ENCODE measurements around the gene MFSD1. TPM values are rescaled to one million over a fixed set of nuclear protein-coding genes. Genes with fewer than 3 reads are reported as not detected.

Gene MFSD1
- polyA plus RNA-seq, 1 experiment, result 89.9 TPM

DNA sequence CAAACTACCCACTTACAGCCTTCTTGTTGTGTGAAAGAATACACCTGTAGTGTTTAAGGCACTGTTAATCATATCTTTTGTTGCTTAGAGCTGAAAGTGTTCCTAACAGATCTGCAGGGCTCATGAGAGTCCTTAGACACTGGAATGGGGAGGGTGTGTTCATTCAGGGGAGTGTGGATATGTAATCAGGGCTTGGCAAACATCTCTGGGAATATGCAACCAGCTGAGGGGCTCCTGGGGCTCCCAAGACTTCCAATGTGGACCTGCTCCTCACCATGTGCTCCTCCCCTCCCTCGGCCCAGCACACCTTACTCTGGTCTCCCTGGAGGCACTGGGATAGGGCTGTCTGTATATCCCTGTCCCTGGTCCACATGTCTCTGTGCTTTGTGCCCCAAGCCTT, 30.3 kb upstream of the MFSD1 start:
- DNase-seq (ENCODE audit: low read depth, low spot score), result no peak
- no peaks in the 10 kb centered on the region for H3K27me3 ChIP-seq (ENCODE audit: control insufficient read depth, insufficient read depth, low read length)
- no peaks in the 10 kb centered on the region; the same call in 1 of the 2 replicates for H3K9me3 ChIP-seq (ENCODE audit: control insufficient read depth, insufficient read depth, low read length)
- ChIA-PET POLR2A (no interaction called here), CTCF (interaction anchor here (1.0 to 1.5 kb wide), 3 partner anchors 18 to 112 kb away, joined by 6 to 9 read pairs (median 7); no protein-coding TSS in a partner anchor)
- no peak overlapping the region for H3K4me3 ChIP-seq (ENCODE audit: low read depth, low read length)
- TF ChIP-seq, protein P1, sequence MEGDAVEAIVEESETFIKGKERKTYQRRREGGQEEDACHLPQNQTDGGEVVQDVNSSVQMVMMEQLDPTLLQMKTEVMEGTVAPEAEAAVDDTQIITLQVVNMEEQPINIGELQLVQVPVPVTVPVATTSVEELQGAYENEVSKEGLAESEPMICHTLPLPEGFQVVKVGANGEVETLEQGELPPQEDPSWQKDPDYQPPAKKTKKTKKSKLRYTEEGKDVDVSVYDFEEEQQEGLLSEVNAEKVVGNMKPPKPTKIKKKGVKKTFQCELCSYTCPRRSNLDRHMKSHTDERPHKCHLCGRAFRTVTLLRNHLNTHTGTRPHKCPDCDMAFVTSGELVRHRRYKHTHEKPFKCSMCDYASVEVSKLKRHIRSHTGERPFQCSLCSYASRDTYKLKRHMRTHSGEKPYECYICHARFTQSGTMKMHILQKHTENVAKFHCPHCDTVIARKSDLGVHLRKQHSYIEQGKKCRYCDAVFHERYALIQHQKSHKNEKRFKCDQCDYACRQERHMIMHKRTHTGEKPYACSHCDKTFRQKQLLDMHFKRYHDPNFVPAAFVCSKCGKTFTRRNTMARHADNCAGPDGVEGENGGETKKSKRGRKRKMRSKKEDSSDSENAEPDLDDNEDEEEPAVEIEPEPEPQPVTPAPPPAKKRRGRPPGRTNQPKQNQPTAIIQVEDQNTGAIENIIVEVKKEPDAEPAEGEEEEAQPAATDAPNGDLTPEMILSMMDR (IDR thresholded peaks at IDR 0.05; ENCODE audit: low read depth, low read length), result no peak
- H3K27ac ChIP-seq (ENCODE audit: low read depth, low read length), result no peak overlapping the region

DNA sequence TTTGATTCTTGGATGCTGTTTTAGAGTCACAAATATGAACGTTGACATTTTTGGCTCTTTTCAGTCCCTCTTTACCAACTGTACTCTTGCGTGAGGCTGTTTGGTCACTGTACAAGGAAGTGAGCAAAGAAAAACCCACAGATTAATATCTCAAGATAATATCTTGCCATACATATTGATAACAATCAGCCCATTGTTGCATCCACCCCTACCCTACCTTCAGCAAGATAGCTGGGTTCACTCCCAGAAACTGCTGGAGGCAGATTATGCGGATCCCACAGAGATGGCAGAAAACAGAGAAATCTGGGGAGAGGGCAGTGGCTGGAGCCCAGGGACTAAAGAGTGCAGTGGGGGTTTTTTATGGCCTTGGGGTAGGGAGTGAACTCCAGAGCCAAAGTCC, 29.9 kb upstream of the MFSD1 start:
- CTCF ChIA-PET, result interaction anchor here (1.0 to 1.5 kb wide), 3 partner anchors 17 to 112 kb away, joined by 6 to 9 read pairs (median 7); no protein-coding TSS in a partner anchor
- no peak overlapping the region for H3K27ac ChIP-seq (ENCODE audit: low read depth, low read length)
- POLR2A ChIA-PET, result no interaction called here
- TF ChIP-seq, protein P1 (IDR thresholded peaks at IDR 0.05; ENCODE audit: low read depth, low read length), result no peak
- H3K4me3 ChIP-seq (ENCODE audit: low read depth, low read length), result no peak overlapping the region
- no peaks in the 10 kb centered on the region for H3K27me3 ChIP-seq (ENCODE audit: control insufficient read depth, insufficient read depth, low read length)
- no peaks in the 10 kb centered on the region; the same call in 1 of the 2 replicates for H3K9me3 ChIP-seq (ENCODE audit: control insufficient read depth, insufficient read depth, low read length)
- no peak for DNase-seq (ENCODE audit: low read depth, low spot score)

DNA sequence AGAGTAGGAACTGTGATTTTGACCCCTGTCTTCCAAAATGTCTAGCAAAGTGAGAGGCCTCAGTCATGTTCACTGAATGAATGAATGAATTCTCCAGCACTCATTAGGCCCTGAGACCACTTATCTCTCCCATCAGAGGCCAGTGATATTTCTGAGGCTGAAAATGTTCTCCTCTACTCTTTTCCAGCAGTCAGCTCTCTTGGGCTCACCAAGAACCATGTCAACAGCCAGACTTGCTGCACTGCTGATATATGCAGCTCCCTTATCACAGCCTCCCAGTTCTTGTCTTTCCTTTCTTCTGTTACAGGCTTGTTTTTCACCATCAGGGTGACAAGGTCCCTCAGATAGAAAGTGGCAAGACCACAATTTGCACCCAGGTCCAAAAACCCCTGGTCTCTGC, 28.7 kb upstream of the MFSD1 start:
- no peaks in the 10 kb centered on the region; the same call in 1 of the 2 replicates for H3K9me3 ChIP-seq (ENCODE audit: control insufficient read depth, insufficient read depth, low read length)
- CTCF ChIA-PET, result interaction anchor here (0.5 kb wide), 1 partner anchor 128 kb away, joined by 3 read pairs; no protein-coding TSS in a partner anchor

DNA sequence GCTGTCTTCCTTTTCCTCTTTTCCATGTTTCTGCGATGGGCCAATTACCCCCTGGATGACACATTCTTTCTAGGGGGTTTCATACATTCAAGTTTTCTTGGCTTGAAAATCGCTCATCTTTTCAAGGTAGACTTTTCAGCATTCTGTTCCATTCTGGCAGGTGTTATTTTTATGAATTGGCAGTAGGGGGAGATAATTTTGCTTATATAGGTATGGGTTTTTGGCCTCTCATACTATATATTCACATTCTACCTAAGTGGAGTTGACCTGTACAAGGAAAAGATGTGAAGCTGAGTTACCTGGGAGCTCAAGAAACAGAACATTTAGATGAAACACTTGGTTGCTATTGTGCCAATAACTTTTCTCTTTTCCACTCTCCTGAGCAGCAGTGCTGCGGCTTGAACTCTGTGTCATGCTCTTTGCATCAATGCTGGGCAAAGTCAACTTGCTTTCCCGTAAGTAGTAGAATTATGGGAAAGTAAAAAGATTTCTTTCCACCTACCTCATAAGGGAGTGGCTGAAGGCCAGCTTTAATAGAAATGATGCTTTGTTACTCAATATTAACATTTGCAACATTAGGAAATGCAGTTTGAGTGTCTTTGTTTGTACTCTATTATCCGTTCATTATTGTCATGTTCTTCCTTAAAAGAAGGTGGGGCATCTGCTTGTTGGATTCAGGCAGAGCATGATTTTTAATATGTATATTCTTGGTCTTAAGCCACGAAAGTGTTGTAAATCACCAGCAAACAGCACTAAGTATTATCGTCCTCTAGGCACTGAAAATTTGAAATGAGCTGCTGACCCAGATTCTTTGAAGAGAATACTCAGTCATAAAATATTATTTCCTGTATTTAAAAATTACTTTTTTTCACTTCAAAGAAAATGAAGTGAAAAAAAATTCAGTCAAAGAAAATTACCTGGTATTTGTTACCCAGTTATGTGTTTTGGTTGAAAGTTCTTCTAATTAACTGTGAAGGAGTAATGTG, 27.7 kb upstream of the MFSD1 start:
- POLR2A ChIA-PET, result no interaction called here
- Histone ChIP-seq H3K27ac (ENCODE audit: low read depth, low read length) (no peak overlapping the region), H3K27me3 (ENCODE audit: control insufficient read depth, insufficient read depth, low read length) (no peaks in the 10 kb centered on the region), H3K4me3 (ENCODE audit: low read depth, low read length) (no peak overlapping the region), H3K9me3 (ENCODE audit: control insufficient read depth, insufficient read depth, low read length) (no peaks in the 10 kb centered on the region; the same call in 1 of the 2 replicates)
- TF ChIP-seq, protein P1 (IDR thresholded peaks at IDR 0.05; ENCODE audit: low read depth, low read length), result no peak
- DNase-seq (ENCODE audit: low read depth, low spot score), result peak; percentile 29
- CTCF ChIA-PET, result interaction anchor here (0.8 to 1.0 kb wide), 2 partner anchors 15 to 116 kb away, joined by 4 to 5 read pairs; no protein-coding TSS in a partner anchor

More for the DNA sequence above, 28.7 kb upstream of the MFSD1 start:
- POLR2A ChIA-PET, result no interaction called here
- DNase-seq (ENCODE audit: low read depth, low spot score), result no peak
- Histone ChIP-seq H3K27ac (ENCODE audit: low read depth, low read length) (no peak overlapping the region), H3K4me3 (ENCODE audit: low read depth, low read length) (no peak overlapping the region), H3K27me3 (ENCODE audit: control insufficient read depth, insufficient read depth, low read length) (no peaks in the 10 kb centered on the region)
- TF ChIP-seq, protein P1 (IDR thresholded peaks at IDR 0.05; ENCODE audit: low read depth, low read length), result no peak

DNA sequence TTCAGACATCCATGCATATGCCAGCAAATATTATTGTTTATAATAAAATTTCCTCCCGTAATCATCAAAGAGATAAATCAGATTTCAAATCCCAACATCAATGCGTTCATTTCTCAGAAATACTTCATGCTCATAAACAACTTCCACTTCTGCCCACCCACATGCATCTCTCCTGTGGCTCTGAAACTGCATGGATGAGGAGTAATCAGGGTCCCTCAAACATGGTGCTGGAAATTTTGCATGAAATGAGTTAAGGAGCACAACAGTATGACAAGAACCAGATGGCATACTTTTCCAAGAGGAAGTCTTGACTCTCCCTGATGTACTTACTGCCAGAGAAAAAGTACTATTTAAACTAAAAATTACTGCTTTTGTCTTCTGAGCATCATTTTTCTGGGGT, 26.9 kb upstream of the MFSD1 start:
- POLR2A ChIA-PET, result no interaction called here
- no peak overlapping the region for H3K27ac ChIP-seq (ENCODE audit: low read depth, low read length)

More for the DNA sequence above, 26.9 kb upstream of the MFSD1 start:
- TF ChIP-seq, protein P1 (IDR thresholded peaks at IDR 0.05; ENCODE audit: low read depth, low read length), result no peak
- Histone ChIP-seq H3K4me3 (ENCODE audit: low read depth, low read length) (no peak overlapping the region), H3K27me3 (ENCODE audit: control insufficient read depth, insufficient read depth, low read length) (no peaks in the 10 kb centered on the region), H3K9me3 (ENCODE audit: control insufficient read depth, insufficient read depth, low read length) (no peaks in the 10 kb centered on the region; the same call in 1 of the 2 replicates)
- DNase-seq (ENCODE audit: low read depth, low spot score), result no peak
- CTCF ChIA-PET, result no interaction called here

All from AG04450 (cell line).